ENCODE results near the gene MYL12A.

The MYL12A gene

DNA sequence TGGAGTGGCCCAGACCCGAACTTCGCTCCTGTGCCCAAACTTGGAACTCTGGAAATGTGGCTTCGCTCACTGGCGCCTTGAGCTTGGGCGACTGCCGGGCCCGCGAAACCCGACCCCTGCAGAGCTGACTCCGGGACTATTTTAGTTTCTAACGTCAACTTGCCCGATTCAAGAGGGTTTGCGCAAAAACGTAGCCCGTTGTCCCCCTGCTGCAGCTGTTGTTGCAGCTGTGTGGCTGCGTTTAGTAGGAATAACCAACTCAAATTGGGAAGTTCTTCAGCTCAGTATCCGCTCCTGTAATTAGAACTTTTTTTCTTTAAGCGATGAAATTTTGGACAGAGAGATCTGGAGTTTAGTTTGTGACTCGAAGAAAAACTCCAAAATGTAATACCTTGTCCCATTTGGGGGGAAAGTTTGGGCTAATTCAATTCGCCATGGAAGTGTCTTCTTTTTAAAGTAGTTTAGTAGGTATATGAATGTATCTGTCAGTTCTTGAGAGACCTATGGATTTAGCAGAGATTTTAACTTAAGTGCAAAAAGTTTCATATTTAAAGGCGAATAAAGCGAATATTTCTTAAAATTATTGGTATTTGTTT, 559 bp downstream of the MYL12A start:
- TF ChIP-seq, protein P1, sequence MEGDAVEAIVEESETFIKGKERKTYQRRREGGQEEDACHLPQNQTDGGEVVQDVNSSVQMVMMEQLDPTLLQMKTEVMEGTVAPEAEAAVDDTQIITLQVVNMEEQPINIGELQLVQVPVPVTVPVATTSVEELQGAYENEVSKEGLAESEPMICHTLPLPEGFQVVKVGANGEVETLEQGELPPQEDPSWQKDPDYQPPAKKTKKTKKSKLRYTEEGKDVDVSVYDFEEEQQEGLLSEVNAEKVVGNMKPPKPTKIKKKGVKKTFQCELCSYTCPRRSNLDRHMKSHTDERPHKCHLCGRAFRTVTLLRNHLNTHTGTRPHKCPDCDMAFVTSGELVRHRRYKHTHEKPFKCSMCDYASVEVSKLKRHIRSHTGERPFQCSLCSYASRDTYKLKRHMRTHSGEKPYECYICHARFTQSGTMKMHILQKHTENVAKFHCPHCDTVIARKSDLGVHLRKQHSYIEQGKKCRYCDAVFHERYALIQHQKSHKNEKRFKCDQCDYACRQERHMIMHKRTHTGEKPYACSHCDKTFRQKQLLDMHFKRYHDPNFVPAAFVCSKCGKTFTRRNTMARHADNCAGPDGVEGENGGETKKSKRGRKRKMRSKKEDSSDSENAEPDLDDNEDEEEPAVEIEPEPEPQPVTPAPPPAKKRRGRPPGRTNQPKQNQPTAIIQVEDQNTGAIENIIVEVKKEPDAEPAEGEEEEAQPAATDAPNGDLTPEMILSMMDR (IDR thresholded peaks at IDR 0.05; ENCODE audit: extremely low read depth, insufficient read depth, missing control alignments) = no peak
- DNase-seq (ENCODE audit: low spot score) = no peak
- in situ Hi-C loops (cut with MboI; ENCODE audit: low pct_unique_long_range_greater_than_20kb, low sequenced_read_pairs, unreplicated experiment) = loop anchor here (10.0 kb wide), 3 partner anchors 93 to 313 kb away; no protein-coding TSS in a partner anchor

DNA sequence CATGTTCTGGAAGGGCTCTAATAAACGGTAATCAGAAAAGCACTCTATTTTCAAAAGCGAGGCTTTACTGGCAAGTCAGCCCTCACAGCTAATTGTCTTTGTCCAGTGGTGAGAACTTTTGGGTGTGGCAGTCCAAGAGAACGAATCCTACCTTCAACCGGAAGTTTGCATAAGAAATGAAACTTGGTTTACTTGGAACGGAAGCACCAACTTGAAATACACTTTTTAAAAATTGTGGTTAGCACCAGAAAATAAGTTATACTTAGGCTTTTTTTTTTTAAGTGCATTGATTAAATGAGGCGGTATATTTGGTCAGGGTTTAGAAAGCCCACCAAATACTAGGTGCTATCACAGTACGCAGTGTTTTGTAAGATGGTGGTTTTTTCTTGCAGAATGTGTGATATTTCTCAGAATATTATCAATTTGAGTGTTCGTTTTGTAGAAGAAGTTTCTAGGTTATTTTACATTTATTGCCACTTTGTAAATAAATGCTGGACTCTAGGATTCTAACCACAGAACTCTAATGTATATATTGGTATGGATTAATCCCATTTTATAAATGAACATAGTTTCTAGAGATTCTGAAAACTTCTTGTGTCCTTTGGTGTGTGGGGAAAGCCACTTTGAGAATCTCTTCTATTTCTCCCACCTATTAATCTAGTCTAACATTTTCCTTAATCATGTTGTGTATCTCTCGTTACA, 1.2 kb downstream of the MYL12A start:
- TF ChIP-seq, protein P1 (IDR thresholded peaks at IDR 0.05; ENCODE audit: extremely low read depth, insufficient read depth, missing control alignments) = no peak
- in situ Hi-C loops (cut with MboI; ENCODE audit: low pct_unique_long_range_greater_than_20kb, low sequenced_read_pairs, unreplicated experiment) = loop anchor here (10.0 kb wide), 3 partner anchors 94 to 314 kb away; no protein-coding TSS in a partner anchor
- no peak for DNase-seq (ENCODE audit: low spot score)

DNA sequence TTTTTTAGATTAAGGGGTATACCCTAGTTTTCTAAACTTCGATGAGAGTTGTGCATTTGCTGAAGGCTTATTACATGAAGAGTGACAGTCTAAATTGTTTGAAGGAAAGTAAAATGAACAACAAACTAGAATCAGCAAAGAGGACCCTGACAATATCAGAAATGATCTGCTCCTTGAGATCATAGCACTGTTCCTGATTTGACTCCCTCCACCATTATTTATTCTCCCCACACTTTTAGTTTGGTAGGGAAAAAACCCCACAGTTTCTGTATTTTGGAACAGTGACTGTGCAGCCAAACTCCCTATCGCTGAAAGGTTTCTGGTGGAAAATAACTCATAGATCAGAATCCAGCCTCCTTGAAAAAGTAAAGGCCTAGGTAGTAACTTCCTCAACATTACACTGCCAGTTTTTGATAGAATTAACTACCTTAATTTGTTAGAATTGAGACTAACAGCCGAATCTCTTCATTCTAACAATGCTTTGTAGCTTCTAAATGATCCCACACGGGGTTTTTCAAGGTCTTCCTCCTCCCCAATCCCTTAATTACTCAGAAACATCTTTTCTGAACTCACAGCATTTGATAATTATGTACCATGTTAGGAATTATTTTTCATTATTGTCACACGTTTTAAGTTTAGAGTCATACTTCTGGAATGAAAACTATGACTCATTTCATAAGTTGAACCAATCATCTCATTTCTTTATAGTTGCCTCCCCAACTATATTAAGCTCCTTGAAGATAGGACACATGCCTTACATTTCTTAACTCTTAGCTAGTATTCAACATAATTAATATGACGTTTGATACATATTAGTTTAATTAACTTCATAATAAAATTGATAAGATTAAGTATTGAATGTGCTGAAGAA, 2.9 kb downstream of the MYL12A start:
- TF ChIP-seq, protein P1 (IDR thresholded peaks at IDR 0.05; ENCODE audit: extremely low read depth, insufficient read depth, missing control alignments) = no peak
- no peak for DNase-seq (ENCODE audit: low spot score)
- in situ Hi-C loops (cut with MboI; ENCODE audit: low pct_unique_long_range_greater_than_20kb, low sequenced_read_pairs, unreplicated experiment) = no loop called here

DNA sequence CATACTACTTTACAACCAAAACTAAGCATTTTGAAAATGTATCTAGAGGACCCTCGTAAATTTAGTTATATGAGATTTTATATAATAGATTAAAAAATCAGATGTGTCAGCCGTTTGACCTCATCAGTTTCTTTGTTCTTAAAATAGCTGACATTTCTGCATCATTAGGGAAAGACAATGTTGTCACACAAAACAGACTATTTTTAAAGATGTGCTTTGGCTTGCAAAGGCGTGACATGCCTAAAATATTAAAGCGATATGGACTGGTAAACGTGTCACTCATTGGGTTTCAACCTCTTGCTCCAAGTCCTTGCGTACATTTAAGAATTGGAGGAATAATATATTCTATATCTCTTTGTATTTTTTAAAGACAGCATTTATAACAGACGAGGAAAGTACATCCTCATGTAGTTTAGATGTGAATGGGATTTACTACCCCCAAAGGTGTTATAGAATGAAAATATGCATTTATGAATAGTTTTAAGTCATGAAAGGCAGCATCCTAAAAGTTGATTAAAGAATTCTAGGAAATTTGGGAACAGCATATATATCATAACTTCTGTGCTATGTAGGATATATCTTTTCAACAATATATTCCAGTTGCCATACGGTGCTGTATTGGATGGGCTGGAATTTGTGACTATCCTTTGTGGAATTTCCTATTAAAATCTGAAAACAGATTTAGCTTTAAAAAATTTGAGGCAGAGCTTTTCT, 3.8 kb downstream of the MYL12A start:
- in situ Hi-C loops (cut with MboI; ENCODE audit: low pct_unique_long_range_greater_than_20kb, low sequenced_read_pairs, unreplicated experiment) = no loop called here
- TF ChIP-seq, protein P1 (IDR thresholded peaks at IDR 0.05; ENCODE audit: extremely low read depth, insufficient read depth, missing control alignments) = no peak
- DNase-seq (ENCODE audit: low spot score) = no peak

DNA sequence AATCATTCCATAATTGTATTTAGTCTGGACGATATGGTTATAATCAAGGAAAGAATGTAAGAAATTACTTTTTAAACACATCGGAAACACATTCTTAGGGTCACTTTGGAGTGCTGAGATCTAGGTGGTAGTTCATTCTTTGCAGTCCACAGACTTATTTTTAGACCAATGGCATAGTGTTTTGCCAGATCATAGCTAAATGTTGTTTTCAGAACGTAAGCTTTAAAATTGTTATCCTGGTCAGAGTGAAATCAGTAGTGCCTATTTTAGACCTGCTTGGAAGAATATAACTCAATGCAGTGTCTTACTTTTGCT, 4.3 kb downstream of the MYL12A start:
- DNase-seq (ENCODE audit: low spot score) = no peak
- TF ChIP-seq, protein P1 (IDR thresholded peaks at IDR 0.05; ENCODE audit: extremely low read depth, insufficient read depth, missing control alignments) = no peak
- in situ Hi-C loops (cut with MboI; ENCODE audit: low pct_unique_long_range_greater_than_20kb, low sequenced_read_pairs, unreplicated experiment) = no loop called here

DNA sequence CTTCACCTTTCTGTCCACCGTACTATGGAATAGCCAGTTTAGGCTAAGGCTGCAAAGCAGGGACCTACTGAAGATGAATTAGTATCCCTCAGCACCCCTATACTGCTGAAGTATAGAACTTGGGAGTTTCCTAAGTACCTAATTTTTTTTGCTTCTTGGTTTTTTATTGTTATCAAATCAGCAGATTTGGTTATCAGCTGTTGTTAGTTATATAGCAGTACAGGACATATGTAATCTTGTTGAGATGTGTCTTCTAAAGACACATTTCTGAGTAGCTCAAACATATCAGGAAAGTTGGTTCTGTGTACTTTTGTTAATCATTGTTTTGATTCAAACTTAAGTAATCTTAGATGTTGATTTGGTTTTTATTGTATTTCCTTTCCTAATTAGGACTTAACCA, 5.2 kb downstream of the MYL12A start:
- in situ Hi-C loops (cut with MboI; ENCODE audit: low pct_unique_long_range_greater_than_20kb, low sequenced_read_pairs, unreplicated experiment) = no loop called here
- DNase-seq (ENCODE audit: low spot score) = no peak
- TF ChIP-seq, protein P1 (IDR thresholded peaks at IDR 0.05; ENCODE audit: extremely low read depth, insufficient read depth, missing control alignments) = no peak
